Measurements from ENCODE around the gene NDUFC1.
"Not testable (repeated sequence)": the region's sequence is repeated elsewhere in the genome, so short reads cannot be mapped to it uniquely, and the experiment has no call there.

The NDUFC1 gene

GRCh38 chr4:139297001-139297410 lies 5.3 kb downstream of the NDUFC1 start:
- no peak for DNase-seq

DNA sequence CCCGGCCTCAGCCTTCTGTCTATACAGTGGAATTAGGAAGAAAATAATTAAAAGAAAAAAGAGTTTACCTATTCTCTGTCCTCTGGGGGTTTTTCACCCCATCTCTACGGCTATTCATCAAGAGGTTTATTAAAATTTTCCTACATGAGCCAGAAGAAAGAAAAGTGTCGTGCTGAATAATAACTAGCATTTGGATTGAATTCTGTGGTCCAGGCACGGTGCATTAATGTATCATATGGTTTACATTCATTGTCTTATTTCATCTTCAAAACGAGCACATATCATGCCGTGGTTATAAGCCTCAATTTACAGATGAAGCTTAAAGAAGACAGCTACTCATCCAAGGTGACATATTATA lies 6.4 kb downstream of the NDUFC1 start:
- no peak for DNase-seq

- peak; percentile 93 for DNase-seq
These were observed 6.9 kb downstream of the NDUFC1 start for GRCh38 chr4:139295206-139295941.

- DNase-seq, result no peak
These were observed 16.0 kb downstream of the NDUFC1 start for GRCh38 chr4:139286186-139286698.

DNA sequence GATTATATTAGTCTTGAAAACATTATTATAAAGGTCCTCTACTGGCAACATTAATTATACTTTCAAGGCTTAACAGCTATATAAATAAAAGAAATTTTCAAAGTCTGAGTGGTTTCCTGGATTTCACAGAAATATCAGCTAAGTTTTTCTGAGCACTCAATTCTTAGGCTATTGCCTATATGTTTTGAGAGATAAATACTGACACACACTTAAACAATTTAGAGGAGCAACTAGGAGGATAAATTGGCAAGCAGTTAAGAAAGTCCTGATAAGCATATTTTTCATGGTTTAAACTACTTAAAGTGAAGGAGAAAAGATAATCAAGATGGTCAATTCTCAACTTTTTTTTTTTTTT lies 19.6 kb downstream of the NDUFC1 start:
- no peak for DNase-seq

DNA sequence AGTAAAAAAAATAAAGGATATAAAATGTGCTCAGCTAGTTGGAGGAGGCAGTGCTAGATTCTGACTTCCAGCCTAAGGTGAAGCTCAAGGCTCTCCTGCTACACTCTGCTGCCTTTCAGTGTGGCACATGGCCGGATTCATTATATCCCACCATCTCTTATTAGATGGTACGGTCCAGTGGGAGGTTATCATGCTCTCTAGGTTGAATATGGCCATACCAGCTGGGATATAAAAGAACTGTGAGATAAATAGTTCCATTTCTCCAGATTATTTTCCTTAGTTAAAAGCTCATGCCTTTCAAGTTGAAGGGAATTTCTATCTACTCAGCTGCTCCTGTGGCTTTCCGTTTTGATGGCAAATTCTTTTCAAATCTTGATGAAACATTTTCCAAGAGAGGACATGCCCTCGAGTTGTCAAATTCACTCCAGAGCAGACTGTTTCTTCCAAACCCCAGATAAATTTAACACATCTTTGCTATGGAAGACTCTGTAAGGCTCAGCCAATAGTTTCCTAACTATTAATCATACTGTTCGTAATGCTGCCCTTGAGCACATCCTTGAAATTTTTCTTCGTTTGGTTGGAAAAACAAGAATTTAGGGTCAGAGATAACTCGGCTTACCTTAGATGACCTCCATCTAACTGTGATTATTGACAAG lies 20.1 kb downstream of the NDUFC1 start:
- DNase-seq, result no peak

GRCh38 chr4:139279760-139280620 lies 22.3 kb downstream of the NDUFC1 start, which contains the start of gene MGARP:
MGARP (minus strand) TSS chr4:139280225; CDS start chr4:139280158, 67 bp downstream.
- DNase-seq, result no peak

DNA sequence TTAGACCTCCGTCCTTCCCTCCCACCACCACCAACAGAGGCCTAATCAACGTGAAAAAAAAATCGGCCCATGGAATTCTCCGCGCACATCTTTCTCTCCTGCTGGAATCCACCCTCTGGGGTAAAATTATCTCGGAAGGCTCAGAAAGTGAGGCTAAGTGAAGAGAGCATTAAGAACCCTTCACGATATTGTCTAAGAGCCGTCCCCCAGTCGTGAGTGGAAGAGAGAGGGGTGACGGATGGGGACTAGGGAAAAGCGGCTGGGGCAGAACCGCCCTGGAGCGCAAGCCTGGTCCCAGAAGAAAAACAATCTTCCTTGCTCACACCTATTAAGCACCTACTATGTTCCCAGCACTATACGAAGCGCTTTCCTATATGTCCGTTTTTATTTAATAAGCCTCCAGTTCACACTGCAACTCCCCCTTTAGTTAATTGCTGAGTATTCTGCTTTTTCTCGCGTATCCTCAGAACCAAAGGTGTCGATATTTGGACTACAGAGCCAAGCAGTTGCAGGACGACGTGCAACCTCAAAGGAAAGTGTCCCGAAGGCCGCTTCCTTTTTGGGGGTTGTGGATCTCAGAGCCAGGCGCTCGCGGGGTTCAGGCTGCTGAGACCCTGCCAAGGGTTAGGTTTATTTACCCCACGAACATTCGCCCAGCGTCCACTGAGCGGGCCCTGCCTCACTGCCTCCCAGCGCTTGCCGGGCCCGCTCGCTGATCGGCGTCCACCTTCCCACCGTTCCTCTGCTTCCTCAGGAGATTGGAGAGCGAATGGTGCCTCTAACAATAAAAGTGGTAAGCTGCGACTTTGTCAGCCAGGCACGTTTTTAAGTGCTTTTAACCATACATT lies 23.1 kb downstream of the NDUFC1 start:
- no peak for DNase-seq

- DNase-seq, result no peak
These were observed 23.8 kb downstream of the NDUFC1 start for GRCh38 chr4:139278485-139278884.

DNA sequence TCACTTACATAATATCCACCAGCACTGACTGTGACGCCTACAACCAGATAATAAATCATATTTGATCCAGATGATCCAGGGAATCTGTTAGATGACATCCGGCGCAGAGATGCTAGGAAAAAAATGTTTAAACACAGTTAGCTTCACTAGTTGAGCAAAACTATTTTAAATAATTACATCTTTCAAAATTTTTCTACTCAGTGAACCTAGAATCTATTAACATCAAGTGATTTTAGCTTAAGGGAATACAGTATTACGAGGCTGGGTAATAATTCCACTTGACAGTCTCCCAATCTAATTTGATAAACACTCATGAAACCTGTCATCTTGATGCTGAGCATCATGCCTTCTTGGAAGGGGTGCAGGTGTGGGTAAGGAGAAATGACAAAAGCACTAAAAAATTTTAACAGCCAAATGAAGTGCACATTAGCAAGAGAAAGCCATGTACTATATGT lies 27.0 kb downstream of the NDUFC1 start:
- no peak for DNase-seq

DNA sequence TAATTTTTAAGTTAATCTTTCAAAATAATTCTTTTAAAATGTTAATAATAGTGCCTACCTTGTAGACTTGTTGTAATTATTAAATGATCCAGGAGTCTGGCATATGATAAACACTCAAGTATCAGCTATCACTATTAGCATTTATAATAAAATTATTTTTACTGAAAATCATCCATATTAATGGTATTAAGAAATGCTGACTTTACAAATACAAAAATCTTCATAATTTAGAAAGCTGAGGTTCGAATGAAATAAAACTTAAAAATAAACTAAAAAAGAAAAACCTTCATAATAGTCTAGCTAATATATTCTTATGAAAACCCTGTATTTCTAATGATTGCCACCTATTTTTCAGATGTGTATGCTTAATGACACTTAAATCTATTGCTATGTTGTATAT lies 27.5 kb downstream of the NDUFC1 start:
- no peak for DNase-seq

- no peak for DNase-seq
These were observed 28.4 kb downstream of the NDUFC1 start for GRCh38 chr4:139273835-139274234.

- DNase-seq, result no peak
These were observed 35.0 kb downstream of the NDUFC1 start for GRCh38 chr4:139267301-139267700.

DNA sequence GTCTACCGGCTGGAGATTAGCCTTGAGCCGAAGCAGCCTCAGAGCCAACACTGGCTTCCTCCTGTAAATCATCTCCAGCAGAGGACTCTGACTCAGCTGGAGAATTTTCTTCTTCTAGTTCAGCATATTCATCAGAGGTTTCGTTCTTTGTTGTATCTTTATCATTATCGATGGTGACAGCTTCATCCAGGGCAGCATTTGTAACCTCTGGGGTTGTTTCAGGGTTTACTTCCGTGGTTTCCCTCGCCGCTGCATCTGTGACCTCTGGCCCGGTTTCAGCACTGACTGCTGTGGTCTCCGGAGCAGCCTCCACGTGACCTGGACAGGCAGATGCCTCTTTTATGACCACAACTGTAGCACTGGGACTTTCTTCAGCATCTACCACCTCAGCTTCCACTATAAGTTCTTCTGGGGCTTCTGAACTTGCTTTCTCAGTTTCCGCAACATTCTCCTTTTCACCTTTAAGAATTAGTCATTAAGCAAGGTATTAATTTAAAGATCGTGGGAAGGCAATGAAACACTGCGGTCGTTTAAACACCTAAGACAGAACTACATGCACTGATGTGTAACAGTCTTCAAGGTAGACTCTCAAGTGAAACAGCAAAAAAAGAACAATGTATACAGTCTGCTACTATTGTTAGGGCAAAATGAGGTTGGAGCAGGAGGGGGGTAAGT lies 35.6 kb downstream of the NDUFC1 start:
- peak; percentile 76 for DNase-seq

DNA sequence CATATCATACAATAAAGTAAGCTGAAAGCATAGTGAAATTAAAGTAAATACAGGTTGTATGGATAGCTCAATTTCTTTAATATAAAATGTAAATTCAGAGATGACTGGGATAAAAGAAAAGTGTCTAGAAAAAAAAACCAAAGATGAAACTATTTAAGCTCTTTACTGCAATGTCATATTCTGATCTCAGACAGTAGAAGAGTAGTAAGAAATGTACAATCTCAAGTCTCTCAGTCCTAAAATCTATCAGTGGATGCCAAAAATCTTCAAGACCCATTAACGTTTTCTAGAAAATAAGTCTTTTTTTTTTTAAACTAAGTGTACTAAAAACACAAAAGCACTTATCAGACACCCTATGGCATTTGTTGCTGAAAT lies 36.1 kb downstream of the NDUFC1 start:
- no peak for DNase-seq

- no peak for DNase-seq
These were observed 36.6 kb downstream of the NDUFC1 start for GRCh38 chr4:139265654-139266053.

- no peak for DNase-seq
These were observed 45.9 kb downstream of the NDUFC1 start for GRCh38 chr4:139256349-139256748.

DNA sequence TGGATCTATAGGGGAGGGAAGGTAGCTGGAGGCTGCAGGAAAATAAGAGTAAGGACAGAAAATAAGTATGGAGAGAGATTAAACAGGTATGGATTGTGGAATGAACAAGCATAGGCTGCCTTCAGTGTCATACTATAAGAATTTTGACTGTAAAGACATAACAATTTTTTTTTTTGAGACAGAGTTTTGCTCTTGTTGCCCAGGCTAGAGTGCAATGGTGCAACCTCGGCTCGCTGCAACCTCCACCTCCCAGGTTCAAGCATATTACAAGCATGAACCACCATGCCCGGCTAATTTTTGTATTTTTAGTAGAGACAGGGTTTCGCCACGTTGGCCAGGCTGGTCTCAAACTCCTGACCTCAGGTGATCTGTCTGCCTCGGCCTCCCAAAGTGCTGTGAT lies 46.7 kb downstream of the NDUFC1 start:
- not testable (repeated sequence) for DNase-seq

DNA sequence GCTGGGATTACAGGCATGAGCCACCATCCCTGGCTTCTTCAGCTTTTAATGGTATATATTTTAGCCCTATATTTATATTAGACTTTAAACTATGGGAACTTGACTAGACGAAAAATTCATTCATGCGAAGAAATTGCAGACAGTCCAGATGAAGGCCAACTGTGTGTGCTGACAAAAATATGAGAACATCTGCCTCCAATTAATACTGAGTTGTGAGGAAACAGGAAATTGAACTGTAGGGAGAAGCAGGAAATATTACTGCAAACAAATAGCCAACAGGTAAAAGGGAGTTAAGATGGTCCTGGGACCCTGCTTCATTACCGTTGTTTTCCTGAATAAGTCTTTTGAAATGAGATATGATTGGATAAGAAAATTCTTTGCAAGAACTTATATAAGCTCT lies 48.6 kb downstream of the NDUFC1 start:
- no peak for DNase-seq

DNA sequence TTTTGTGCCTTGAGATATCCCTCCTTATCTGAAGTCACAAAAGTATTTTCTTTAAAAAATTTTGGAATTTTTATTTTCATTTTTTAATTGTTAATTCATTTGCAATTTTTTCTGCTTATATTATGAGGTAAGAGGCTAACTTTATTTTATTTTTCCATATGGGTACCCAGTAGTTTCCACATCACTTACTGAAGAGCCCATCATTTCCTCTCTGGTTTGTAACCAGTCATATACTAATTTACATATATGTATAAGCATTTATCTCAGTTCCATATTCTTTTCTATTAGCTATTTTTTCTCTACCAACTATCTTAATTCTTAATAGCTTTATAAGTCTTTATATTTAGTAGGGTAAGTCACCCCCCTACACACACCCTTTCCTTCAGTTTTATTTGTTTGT lies 49.2 kb downstream of the NDUFC1 start:
- no peak for DNase-seq

GRCh38 chr4:139247700-139248238 lies 54.5 kb downstream of the NDUFC1 start:
- no peak for DNase-seq

- DNase-seq, result no peak
These were observed 55.0 kb downstream of the NDUFC1 start for GRCh38 chr4:139247241-139247640.
